ENCODE measurements around the gene NAPA. TPM values are rescaled to one million over a fixed set of nuclear protein-coding genes. Genes with fewer than 3 reads are reported as not detected.

The NAPA gene
- total RNA-seq, 2 donors from 2014 or later, result 127 to 213 TPM

- no peaks in the 10 kb centered on the region for H3K27me3 ChIP-seq
- H3K4me3 ChIP-seq, result peak overlapping the region in 1 of 2 donors; percentile 72
- peaks cover 0 to 20% of the 10 kb centered on the region in 2 donors for H3K4me1 ChIP-seq
- no peak overlapping the region for H3K27ac ChIP-seq
- peaks cover 11% of the 10 kb centered on the region for H3K36me3 ChIP-seq
- TF ChIP-seq CTCF (IDR thresholded peaks at IDR 0.05), result no peak
- DNase-seq (ENCODE audit: low spot score), result no peak
- no peaks in the 10 kb centered on the region for H3K9me3 ChIP-seq
Measured at GRCh38 chr19:47483200-47483599, 31.7 kb downstream of the NAPA start.

GRCh38 chr19:47481460-47482052 lies 33.3 kb downstream of the NAPA start:
- Histone ChIP-seq H3K36me3 (no peaks in the 10 kb centered on the region), H3K27ac (no peak overlapping the region), H3K4me3 (no peak overlapping the region), H3K27me3 (no peaks in the 10 kb centered on the region), H3K9me3 (no peaks in the 10 kb centered on the region), H3K4me1 (peaks cover 0 to 20% of the 10 kb centered on the region in 2 donors)
- no peak for TF ChIP-seq CTCF (IDR thresholded peaks at IDR 0.05)
- no peak for DNase-seq (ENCODE audit: low spot score)

- TF ChIP-seq CTCF (IDR thresholded peaks at IDR 0.05), result no peak
- DNase-seq (ENCODE audit: low spot score), result no peak
Measured at GRCh38 chr19:47480658-47481057, 34.2 kb downstream of the NAPA start.

GRCh38 chr19:47479701-47480503 lies 35.0 kb downstream of the NAPA start:
- H3K27me3 ChIP-seq, result no peaks in the 10 kb centered on the region
- no peak overlapping the region for H3K27ac ChIP-seq
- peak overlapping the region in 1 of 2 donors; percentile 31 for H3K4me3 ChIP-seq
- no peak for TF ChIP-seq CTCF (IDR thresholded peaks at IDR 0.05)
- no peaks in the 10 kb centered on the region for H3K36me3 ChIP-seq
- peaks cover 0 to 16% of the 10 kb centered on the region in 2 donors for H3K4me1 ChIP-seq
- H3K9me3 ChIP-seq, result no peaks in the 10 kb centered on the region
- no peak for DNase-seq (ENCODE audit: low spot score)

More at GRCh38 chr19:47480658-47481057, 34.2 kb downstream of the NAPA start:
- no peaks in the 10 kb centered on the region for H3K36me3 ChIP-seq
- H3K4me3 ChIP-seq, result no peak overlapping the region
- H3K27me3 ChIP-seq, result no peaks in the 10 kb centered on the region
- H3K9me3 ChIP-seq, result no peaks in the 10 kb centered on the region
- no peak overlapping the region for H3K27ac ChIP-seq
- peaks cover 0 to 20% of the 10 kb centered on the region in 2 donors for H3K4me1 ChIP-seq

- no peak overlapping the region for H3K27ac ChIP-seq
- H3K36me3 ChIP-seq, result no peaks in the 10 kb centered on the region
- no peak overlapping the region for H3K4me3 ChIP-seq
- no peak for TF ChIP-seq CTCF (IDR thresholded peaks at IDR 0.05)
- peaks cover 0 to 2% of the 10 kb centered on the region in 2 donors for H3K27me3 ChIP-seq
- no peak for DNase-seq (ENCODE audit: low spot score)
- H3K4me1 ChIP-seq, result peaks cover 0 to 17% of the 10 kb centered on the region in 2 donors
- no peaks in the 10 kb centered on the region for H3K9me3 ChIP-seq
Measured at GRCh38 chr19:47476438-47476972, 38.4 kb downstream of the NAPA start.

All from right atrium auricular region (tissue), 2 donors.